ENCODE results near the gene XDH.
A peak's percentile ranks its signal among the peaks of the same experiment; 100 is the strongest.

Gene XDH

GRCh38 chr2:31302940-31303563, 111.5 kb downstream of the XDH start:
- no peak overlapping the region for H3K4me3 ChIP-seq (ENCODE audit: low read length)
- H3K27me3 ChIP-seq (ENCODE audit: insufficient read depth, low read length): no peaks in the 10 kb centered on the region
- no peaks in the 10 kb centered on the region for H3K4me1 ChIP-seq (ENCODE audit: insufficient read depth, low read length)
- H3K36me3 ChIP-seq (ENCODE audit: insufficient read depth, low read length): no peaks in the 10 kb centered on the region
- H3K9me3 ChIP-seq (ENCODE audit: low read length): no peaks in the 10 kb centered on the region
- H2AFZ ChIP-seq (ENCODE audit: low read depth, low read length): peak overlapping the region; percentile 47

DNA sequence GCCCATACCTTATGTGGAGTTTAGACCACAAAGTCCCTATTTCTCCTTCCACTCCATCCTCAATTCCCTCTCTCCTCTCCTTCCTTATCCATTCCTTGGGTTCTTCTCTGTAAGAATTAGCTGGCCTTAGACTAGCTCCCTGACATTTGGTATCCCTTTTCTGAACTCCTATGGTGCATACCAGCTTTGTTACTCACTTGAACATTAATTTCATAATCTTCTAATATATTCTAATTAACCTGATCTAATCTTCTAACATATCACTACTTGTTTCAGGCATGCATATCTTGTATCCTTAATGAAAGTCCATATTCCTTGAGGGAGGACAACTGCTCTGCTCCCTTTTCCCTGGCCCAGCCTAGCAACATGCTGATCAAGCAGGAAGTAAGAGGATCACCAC, 114.2 kb downstream of the XDH start:
- Histone ChIP-seq H3K4me3 (ENCODE audit: low read length) (no peak overlapping the region), H2AFZ (ENCODE audit: low read depth, low read length) (no peak overlapping the region), H3K36me3 (ENCODE audit: insufficient read depth, low read length) (no peaks in the 10 kb centered on the region), H3K9me3 (ENCODE audit: low read length) (no peaks in the 10 kb centered on the region), H3K27me3 (ENCODE audit: insufficient read depth, low read length) (peaks cover 2% of the 10 kb centered on the region), H3K4me1 (ENCODE audit: insufficient read depth, low read length) (no peaks in the 10 kb centered on the region)

GRCh38 chr2:31299547-31299946, 115.0 kb downstream of the XDH start:
- no peak overlapping the region for H2AFZ ChIP-seq (ENCODE audit: low read depth, low read length)
- no peaks in the 10 kb centered on the region for H3K36me3 ChIP-seq (ENCODE audit: insufficient read depth, low read length)
- H3K9me3 ChIP-seq (ENCODE audit: low read length): no peaks in the 10 kb centered on the region
- H3K4me1 ChIP-seq (ENCODE audit: insufficient read depth, low read length): no peaks in the 10 kb centered on the region
- peaks cover 2% of the 10 kb centered on the region for H3K27me3 ChIP-seq (ENCODE audit: insufficient read depth, low read length)
- H3K4me3 ChIP-seq (ENCODE audit: low read length): no peak overlapping the region

DNA sequence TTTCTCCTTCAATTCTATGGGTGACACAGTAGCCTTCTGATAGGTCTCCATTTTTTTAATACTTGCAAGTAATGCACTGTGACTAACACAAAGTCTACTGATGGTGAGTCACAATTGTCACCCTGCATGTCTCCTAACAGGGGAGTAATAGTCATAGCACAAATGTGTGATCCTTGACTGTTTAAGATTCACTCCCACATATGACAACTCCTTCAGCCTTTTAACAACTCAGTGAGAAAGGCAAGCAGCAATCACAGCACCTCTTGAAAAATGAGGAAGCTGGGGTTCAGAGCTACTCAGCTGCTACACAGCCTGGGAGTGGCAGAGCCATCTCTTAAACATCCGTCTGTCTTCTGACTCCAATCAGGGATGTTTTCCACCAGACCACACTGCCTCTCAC, 116.8 kb downstream of the XDH start:
- Histone ChIP-seq H3K4me3 (ENCODE audit: low read length) (no peak overlapping the region), H3K4me1 (ENCODE audit: insufficient read depth, low read length) (no peaks in the 10 kb centered on the region), H3K27me3 (ENCODE audit: insufficient read depth, low read length) (peaks cover 2% of the 10 kb centered on the region), H2AFZ (ENCODE audit: low read depth, low read length) (no peak overlapping the region), H3K9me3 (ENCODE audit: low read length) (no peaks in the 10 kb centered on the region), H3K36me3 (ENCODE audit: insufficient read depth, low read length) (no peaks in the 10 kb centered on the region)

DNA sequence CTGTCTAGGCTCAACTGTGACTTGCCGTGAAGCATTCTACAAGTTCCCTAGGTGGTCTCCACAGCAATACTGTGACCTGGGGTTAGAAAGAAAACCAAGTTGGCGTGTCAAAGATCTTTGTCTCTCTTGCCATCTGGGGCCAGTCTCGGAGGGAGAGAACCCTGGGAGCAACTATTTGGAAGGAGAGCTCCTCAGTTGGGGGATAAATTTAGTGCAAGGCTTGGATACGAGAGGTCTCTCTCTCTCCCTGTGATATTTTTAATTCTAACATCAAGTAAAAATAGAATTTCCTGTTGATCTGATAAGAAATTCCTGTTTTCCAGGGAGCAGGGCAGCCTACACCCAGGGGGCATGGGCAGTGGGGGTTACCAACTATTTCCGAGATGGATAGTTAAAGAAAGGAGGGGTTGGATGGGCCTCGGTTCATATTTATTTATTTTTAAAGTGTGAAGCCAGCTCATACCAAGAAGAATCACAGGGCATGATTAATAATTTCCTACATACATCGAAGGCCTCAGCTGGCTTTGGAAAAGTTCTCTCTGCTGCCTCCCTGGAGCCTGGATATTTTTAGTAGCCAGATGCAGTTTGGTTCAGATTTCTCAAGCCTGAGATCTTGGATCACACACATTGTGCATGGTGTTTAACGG, 117.8 kb downstream of the XDH start:
- Histone ChIP-seq H3K36me3 (ENCODE audit: insufficient read depth, low read length) (no peaks in the 10 kb centered on the region), H3K27me3 (ENCODE audit: insufficient read depth, low read length) (peaks cover 2% of the 10 kb centered on the region), H3K4me3 (ENCODE audit: low read length) (no peak overlapping the region), H3K9me3 (ENCODE audit: low read length) (no peaks in the 10 kb centered on the region), H3K4me1 (ENCODE audit: insufficient read depth, low read length) (no peaks in the 10 kb centered on the region), H2AFZ (ENCODE audit: low read depth, low read length) (no peak overlapping the region)

GRCh38 chr2:31294196-31294595, 120.3 kb downstream of the XDH start:
- Histone ChIP-seq H3K36me3 (ENCODE audit: insufficient read depth, low read length) (no peaks in the 10 kb centered on the region), H3K4me1 (ENCODE audit: insufficient read depth, low read length) (no peaks in the 10 kb centered on the region), H2AFZ (ENCODE audit: low read depth, low read length) (no peak overlapping the region), H3K9me3 (ENCODE audit: low read length) (no peaks in the 10 kb centered on the region), H3K4me3 (ENCODE audit: low read length) (no peak overlapping the region), H3K27me3 (ENCODE audit: insufficient read depth, low read length) (peaks cover 2% of the 10 kb centered on the region)

GRCh38 chr2:31287654-31288053, 126.9 kb downstream of the XDH start:
- no peak overlapping the region for H3K4me3 ChIP-seq (ENCODE audit: low read length)
- no peak overlapping the region for H2AFZ ChIP-seq (ENCODE audit: low read depth, low read length)
- no peaks in the 10 kb centered on the region for H3K4me1 ChIP-seq (ENCODE audit: insufficient read depth, low read length)
- no peaks in the 10 kb centered on the region for H3K27me3 ChIP-seq (ENCODE audit: insufficient read depth, low read length)
- H3K9me3 ChIP-seq (ENCODE audit: low read length): no peaks in the 10 kb centered on the region
- no peaks in the 10 kb centered on the region for H3K36me3 ChIP-seq (ENCODE audit: insufficient read depth, low read length)

GRCh38 chr2:31286961-31287550, 127.5 kb downstream of the XDH start:
- H3K9me3 ChIP-seq (ENCODE audit: low read length): no peaks in the 10 kb centered on the region
- no peak overlapping the region for H2AFZ ChIP-seq (ENCODE audit: low read depth, low read length)
- H3K4me1 ChIP-seq (ENCODE audit: insufficient read depth, low read length): no peaks in the 10 kb centered on the region
- H3K4me3 ChIP-seq (ENCODE audit: low read length): no peak overlapping the region
- no peaks in the 10 kb centered on the region for H3K27me3 ChIP-seq (ENCODE audit: insufficient read depth, low read length)
- no peaks in the 10 kb centered on the region for H3K36me3 ChIP-seq (ENCODE audit: insufficient read depth, low read length)

- H3K4me1 ChIP-seq (ENCODE audit: insufficient read depth, low read length): no peaks in the 10 kb centered on the region
- no peaks in the 10 kb centered on the region for H3K9me3 ChIP-seq (ENCODE audit: low read length)
- no peaks in the 10 kb centered on the region for H3K36me3 ChIP-seq (ENCODE audit: insufficient read depth, low read length)
- H2AFZ ChIP-seq (ENCODE audit: low read depth, low read length): no peak overlapping the region
- H3K4me3 ChIP-seq (ENCODE audit: low read length): no peak overlapping the region
- H3K27me3 ChIP-seq (ENCODE audit: insufficient read depth, low read length): no peaks in the 10 kb centered on the region
These were observed 128.3 kb downstream of the XDH start for GRCh38 chr2:31286230-31286629.
